Urothelium cell line (cell line): Measurements from ENCODE around the gene ALX4.

ENCODE experiments used
- DNase-seq: peaks from one replicate; pipeline ENCODE4 v3.0.0; 2011; ENCODE audit warnings: low spot score, mixed read lengths
- FAIRE-seq: peaks from 2 replicates; lab custom pipeline; 2011; peaks lifted over from hg19 to GRCh38; lab: Jason Lieb, UNC

Gene ALX4

GRCh38 chr11:44246726-44247125 is 63.2 kb downstream of the ALX4 start:
- FAIRE-seq (no peak), DNase-seq (no peak)

DNA sequence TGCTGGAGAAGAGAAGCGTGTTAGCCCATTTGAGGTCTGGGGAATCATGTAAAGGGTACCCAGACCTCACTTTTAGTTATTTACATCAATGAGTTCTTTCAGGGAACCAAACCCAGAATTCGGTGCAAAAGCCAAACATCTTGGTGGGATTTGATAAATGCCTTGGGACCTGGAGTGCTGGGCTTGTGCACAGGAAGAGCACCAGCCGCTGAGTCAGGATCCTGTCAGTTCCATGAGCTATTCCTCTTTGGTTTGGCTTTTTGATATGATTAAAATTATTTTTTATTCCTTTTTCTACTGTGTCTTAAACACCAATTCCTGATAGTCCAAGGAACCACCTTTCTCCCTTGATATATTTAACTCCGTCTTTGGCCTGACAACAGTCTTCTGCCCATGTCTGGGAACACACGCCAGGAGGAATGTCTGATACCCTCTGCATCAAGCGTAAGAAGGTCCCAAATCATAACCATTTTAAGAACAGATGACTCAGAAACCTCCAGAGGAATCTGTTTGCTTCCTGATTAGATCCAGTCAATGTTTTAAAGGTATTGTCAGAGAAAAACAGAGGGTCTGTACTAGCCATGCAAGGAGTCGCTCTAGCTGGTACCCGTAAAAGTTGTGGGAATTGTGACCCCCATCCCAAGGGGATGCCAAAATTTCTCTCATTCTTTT is 65.2 kb downstream of the ALX4 start:
- DNase-seq (no peak), FAIRE-seq (no peak)

DNA sequence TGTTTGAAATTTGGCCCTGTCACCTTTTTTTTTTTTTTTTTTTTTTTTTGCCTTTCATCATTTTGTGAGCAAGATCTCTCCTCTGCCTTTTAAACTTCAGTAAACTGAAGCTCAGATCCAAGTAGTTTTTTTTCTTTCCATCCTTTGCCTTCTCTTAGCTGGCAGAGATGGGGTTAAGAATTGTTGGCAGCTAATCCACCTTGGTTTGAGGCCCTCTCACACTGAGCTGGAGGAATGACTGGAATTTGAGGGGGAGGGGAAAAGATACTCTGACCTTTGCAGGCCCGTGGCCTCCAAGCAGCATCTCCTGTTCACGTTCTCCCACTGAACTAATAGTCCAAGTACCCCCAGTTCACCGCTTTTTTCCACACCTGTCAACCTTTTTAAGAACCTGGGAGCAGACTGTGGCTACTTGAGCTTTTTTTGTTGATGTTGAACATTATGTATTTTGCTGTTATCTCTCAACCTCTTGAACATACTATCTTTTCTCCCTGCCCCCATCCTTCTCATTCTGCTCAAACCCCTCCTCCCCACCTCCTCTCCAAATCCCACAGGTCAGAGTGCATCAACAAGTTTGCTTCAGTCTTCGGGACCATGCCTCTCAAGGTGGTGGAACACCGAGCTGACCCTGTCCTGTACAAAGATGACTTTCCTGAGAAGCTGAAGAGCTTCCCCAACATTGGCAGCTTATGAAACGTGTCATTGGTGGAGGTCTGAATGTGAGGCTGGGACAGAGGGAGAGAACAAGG is 66.2 kb downstream of the ALX4 start:
- FAIRE-seq (peak; percentile 50), DNase-seq (peak; percentile 82)

DNA sequence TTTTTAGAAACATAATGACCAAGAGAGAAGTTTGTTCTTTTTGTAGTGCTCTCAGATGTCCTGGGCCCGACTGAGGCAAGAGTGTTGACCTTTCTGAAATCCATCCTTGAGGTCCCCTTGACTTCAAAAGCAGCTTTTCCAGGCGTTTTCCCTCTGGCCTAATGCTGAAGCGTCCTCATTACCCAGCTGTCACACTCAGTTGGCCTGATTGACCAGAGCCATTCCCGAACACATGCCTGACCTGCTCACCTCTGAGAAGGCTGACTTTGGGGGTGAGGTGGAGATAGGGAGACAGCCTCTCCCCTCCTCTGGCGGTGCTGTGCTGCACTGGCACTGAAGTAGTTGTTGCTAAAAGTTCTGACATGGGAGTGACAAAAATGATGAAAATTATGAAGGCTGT is 66.9 kb downstream of the ALX4 start:
- no peak for FAIRE-seq
- no peak for DNase-seq

- FAIRE-seq (no peak), DNase-seq (no peak)
These were observed 68.1 kb downstream of the ALX4 start for GRCh38 chr11:44241851-44242250.

- FAIRE-seq, result no peak
These were observed 72.8 kb downstream of the ALX4 start for GRCh38 chr11:44237156-44237555.

DNA sequence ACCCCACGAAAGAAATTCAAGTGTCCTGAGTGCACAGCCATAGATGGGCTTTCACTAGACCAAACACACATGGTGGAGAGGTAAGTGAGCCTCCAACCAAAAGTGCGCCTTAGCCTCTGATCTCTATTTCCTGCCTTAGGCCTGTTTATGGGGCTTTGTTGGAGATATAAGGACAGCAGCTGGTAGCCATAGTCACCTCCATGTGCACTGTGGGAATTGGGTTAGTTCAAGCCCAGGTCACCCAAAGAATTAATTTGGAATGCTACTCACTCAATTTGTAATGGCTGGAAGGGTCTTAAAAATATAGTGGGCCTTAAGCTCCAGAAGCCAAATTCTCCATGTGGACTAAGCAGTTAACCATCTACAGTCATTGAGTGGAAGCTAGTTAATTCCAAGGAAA is 73.6 kb downstream of the ALX4 start:
- DNase-seq, result no peak
- FAIRE-seq, result no peak

More at GRCh38 chr11:44237156-44237555, 72.8 kb downstream of the ALX4 start:
- DNase-seq, result no peak

DNA sequence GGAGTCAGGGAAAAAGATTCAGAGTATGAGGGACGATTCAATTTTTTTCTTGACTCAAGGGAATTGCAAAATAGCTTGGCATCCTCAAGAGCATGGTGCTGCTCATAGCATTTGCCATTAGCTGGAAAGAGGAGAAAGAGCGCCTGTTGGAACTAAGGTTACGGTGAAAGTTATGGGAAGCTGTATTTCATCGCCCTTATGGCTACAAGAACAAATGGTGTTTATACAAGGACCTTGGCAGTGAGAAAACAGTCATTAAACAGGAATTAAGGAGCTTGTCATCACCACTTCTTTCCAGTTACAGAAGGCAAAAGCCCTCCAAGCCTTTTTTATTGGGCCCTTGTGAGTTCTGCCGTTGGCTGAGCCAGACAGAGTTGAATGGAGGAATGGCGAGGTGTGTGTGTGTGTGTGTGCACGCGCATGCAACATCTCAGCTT is 74.2 kb downstream of the ALX4 start:
- no peak for FAIRE-seq
- no peak for DNase-seq

GRCh38 chr11:44229624-44230023 is 80.3 kb downstream of the ALX4 start:
- DNase-seq (no peak), FAIRE-seq (no peak)

- DNase-seq (no peak), FAIRE-seq (no peak)
These were observed 80.8 kb downstream of the ALX4 start for GRCh38 chr11:44229098-44229497.

DNA sequence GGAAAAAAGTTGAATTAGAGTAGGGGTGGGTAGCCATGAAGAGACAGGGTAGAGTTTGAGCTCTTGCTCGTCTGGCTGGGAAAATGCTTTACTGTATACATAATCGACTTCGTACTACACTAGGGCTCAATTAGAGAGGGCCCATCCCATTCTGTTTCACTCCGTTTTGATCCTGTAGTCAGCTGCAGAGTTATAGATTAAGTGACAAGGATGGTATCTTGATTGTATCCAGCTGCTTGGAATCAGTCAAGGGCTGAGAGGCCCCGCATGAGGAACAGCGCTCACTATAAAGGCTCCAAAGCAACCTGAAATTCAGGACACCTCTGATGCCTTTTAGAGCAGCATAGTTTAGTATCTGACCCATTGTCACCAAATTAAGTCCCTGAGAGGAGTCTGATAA is 81.6 kb downstream of the ALX4 start:
- FAIRE-seq (no peak), DNase-seq (no peak)

GRCh38 chr11:44226945-44227344 is 83.0 kb downstream of the ALX4 start:
- no peak for FAIRE-seq

GRCh38 chr11:44226490-44226889 is 83.4 kb downstream of the ALX4 start:
- DNase-seq, result no peak
- FAIRE-seq, result no peak

More at GRCh38 chr11:44226945-44227344, 83.0 kb downstream of the ALX4 start:
- DNase-seq, result no peak

DNA sequence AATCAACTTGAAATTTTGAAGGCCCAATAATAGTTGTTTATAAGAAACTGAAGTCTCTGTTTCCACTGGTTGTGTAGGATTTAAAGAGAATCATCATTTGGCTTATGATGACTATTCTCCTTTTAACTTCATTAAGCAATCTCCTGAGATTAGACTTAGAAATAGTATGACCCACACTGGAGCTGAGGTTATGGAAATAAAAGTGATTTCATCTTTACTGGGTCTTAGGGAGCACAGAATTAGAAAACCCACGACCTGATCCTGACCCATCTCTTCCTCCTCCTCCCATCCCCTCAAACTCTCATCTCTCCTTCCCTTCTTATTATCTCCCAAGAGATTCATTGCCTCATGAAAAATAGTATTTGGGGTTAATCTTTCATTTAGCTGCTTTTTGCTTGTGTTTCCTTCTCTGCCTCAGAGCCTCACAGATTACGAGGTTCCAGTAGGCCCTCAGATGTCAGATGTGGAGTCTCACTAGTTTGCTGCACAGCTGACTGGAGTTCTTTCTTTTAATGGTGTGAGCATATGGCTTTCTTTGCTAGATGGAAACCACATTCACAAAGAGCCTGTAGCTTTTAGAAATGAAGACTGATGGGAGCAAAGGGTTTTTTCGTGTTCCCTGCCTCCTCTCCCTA is 85.0 kb downstream of the ALX4 start:
- no peak for FAIRE-seq
- no peak for DNase-seq

- DNase-seq (no peak), FAIRE-seq (no peak)
These were observed 86.7 kb downstream of the ALX4 start for GRCh38 chr11:44223238-44223637.

- DNase-seq (no peak), FAIRE-seq (no peak)
These were observed 87.9 kb downstream of the ALX4 start for GRCh38 chr11:44221992-44222391.

DNA sequence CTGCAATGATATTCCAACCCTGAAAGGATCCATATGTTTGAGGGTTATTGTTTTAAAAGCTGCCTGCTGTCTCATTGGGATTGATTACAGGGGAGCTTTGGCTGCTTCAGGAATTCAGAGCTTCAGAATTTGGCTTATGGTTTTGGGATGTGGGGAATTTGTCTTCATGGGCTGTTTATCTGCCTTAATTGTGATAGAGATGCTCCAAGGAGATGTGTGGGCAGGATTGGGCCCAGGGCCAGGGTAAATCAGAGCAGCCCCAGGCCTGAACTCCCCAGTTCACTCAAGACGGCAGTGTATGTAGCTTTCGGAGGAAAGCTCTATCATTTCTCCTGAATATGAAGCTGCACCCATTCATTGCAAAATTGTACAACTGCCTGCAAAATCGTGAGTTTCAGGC is 88.5 kb downstream of the ALX4 start:
- no peak for DNase-seq
- no peak for FAIRE-seq

GRCh38 chr11:44219830-44220796 is 89.8 kb downstream of the ALX4 start:
- FAIRE-seq (no peak), DNase-seq (no peak)

- FAIRE-seq, result no peak
- DNase-seq, result no peak
These were observed 92.5 kb downstream of the ALX4 start for GRCh38 chr11:44217432-44217831.

- DNase-seq (no peak), FAIRE-seq (no peak)
These were observed 96.8 kb downstream of the ALX4 start for GRCh38 chr11:44213148-44213547.

DNA sequence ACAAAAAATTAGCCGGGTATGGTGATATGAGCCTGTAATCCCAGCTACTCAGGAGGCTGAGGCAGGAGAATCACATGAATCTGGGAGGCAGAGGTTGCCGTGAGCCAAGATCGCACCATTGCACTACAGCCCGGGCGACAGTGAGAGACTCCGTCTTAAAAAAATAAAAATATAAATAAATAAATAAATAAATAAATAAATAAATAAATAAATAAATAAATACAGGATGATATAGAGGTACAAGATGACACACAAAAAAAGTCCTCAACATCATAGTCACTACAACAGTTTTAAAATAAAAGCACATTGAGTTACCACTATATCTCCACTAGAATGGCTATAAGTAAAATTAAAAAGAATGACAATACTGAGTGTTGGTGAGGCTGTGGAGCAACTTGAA is 97.8 kb downstream of the ALX4 start:
- no peak for FAIRE-seq
- no peak for DNase-seq
